Neural progenitor cell (in vitro differentiated cells): ENCODE measurements around the gene SLC17A6.

ENCODE experiments used
- CTCF ChIP-seq: fragments of 200-600 bp; sonication (generic); IDR thresholded peaks from 2 replicates; pipeline ENCODE4 v1.5.1; 2017; ENCODE audit warnings: antibody characterized with exemption, mild to moderate bottlenecking
- EZH2 ChIP-seq: fragments of 200-600 bp; sonication (generic); IDR thresholded peaks from 2 replicates; pipeline ENCODE4 v1.6.1; 2017; ENCODE audit warnings: antibody characterized with exemption, mild to moderate bottlenecking, moderate library complexity
- EZH2phosphoT487 ChIP-seq: fragments of 200-600 bp; sonication (generic); IDR thresholded peaks from 2 replicates; pipeline ENCODE4 v1.6.1; 2017; ENCODE audit warnings: antibody characterized with exemption

GRCh38 chr11:22405377-22405776 is 67.2 kb downstream of the SLC17A6 start:
- no peak for TF ChIP-seq CTCF
- no peak for TF ChIP-seq EZH2phosphoT487
- TF ChIP-seq EZH2 = no peak
